ENCODE measurements around the gene CXCR4.
"Not testable (repeated sequence)": the region's sequence is repeated elsewhere in the genome, so short reads cannot be mapped to it uniquely, and the experiment has no call there.

CXCR4 gene

DNA sequence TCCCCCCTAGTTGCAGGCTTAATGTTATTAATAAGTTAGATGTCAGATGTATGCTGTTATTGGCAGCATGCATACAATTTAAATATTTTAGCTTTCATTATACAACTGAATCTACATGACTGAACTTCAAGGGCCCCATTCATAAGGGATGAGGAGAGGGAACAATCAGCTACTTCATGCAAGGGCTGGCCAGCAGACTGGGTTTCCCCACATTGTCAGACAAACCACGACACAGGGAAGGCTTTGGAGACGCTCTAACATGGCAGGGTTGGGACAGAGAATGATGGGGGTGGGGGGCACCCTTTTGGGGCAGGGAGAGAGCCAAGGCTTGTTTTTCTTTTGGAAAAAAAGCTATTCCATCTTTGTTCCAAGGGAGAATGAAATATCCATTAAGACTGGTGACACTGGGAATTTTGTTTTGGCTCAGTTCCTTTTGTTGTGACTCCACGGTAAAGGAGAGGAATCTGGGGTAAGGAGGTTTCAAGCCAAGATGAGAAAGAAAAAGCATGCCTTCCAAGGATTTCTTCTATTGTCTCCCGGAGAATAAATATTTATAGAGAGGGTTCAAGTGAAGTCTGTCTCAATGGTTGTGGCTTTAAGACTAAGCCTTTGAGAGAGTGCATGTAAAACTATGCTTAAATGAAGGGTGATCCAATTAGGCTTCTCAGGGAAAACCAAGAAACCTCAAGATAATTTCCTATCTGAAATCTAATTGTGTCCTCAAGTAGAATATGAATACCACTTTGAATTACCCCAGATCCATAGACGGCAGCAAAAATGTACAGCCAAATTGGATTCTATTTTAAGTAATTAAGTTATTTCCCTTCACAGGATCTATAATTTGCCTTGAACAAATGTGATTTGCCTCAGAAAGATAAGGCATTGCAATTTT lies 5.4 kb downstream of the CXCR4 start:
- DNase-seq = no peak

DNA sequence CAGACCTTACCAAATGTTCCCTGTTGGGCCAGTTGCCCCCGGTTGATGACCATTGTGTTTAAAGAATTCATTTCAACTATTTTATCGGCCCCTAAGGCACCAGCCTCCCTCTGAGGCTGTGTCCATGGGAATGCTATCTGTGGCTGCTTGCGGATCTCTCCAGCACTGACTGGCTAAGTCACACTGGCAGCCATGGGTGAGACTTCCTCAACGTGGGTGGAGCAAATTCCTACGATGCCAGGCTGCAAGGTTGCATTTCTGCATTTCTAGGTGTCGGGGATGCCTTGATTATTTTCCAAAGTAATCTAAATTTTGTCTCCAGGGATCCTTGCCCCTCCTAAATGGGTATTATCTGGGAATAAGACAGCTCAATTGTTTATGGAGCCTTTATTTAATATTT lies 6.2 kb downstream of the CXCR4 start:
- no peak for DNase-seq

DNA sequence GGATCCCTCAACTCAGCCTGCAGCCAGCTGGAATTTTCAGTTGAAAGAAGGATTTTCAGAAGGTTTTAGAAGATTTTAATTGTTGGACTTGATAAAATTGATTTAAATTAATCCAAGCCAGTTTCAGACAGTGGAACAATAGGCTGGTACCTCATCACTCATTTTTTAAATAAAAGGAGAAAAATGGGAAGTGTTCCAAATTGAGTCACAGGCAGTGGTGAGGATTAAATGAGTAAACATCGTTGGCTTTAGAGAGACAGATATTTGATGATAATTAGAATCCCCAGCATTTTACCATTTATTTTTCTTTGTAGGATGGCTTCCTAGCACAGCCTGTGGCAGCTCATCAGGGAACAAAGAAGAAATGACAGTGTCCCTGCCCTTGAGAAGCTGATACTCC lies 7.4 kb downstream of the CXCR4 start:
- DNase-seq = no peak

DNA sequence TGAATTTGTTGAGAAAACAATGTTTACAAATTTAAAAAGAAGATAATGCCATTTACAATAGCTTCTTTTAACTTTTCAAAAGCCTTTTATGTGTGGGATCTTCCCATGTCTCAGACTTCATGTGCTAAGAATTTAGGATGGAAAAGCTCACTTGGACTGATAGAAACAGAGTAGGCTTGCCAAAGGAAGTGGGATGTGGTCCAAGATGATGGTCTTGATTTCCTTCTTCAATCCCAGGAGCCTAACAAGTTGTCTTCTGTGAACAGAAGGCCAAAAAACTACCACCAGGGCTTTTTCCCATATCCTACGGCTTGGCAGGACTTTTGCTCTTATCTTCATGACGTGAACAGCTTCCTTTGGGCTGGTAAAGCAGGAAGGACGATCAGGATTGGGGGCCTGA lies 9.5 kb downstream of the CXCR4 start:
- DNase-seq = no peak

DNA sequence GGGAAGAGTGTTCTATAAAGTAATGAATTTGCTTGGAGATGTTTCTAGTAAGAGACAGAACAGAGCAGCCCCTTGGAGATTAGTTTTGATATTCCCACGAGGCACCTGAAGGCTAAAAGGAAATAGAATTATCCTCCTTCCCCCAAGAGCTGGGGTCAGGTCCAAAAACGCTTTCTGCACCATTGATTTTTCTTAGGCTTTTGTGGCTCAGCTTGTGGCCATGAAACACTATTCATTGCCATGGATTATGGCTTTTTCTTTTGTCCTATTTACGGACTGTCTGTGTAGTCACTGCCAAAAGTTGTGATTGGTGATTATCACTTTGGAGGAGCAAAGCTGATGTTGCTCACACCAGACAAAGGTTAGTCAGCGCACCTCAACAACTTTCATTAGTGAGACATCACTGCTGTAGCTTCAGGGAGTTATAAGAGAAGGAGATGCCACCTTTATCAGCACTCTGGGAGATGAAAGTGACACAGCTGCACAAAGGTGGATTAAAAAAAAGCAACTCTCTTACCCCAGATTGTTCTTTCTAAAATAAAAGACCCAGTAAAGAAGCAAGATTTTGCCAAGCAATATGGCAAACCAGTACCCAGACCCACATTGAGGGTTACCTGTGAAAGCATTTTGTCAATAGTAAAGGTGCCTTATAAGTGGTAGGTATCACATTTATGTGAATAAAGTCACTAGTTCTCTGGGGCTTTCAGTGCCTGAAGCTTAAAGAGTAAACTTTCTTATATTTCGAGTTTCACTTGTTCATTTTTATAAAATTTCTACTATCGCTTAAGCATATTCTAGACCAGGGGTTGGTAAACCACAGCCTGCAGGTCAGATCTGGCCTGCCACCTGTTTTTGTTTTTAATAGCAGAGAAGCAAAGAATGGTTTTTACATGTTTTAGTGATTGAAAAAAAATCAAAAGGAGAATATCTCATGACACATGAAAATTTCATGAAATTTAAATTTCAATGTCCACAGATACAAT lies 10.6 kb downstream of the CXCR4 start:
- no peak for DNase-seq

DNA sequence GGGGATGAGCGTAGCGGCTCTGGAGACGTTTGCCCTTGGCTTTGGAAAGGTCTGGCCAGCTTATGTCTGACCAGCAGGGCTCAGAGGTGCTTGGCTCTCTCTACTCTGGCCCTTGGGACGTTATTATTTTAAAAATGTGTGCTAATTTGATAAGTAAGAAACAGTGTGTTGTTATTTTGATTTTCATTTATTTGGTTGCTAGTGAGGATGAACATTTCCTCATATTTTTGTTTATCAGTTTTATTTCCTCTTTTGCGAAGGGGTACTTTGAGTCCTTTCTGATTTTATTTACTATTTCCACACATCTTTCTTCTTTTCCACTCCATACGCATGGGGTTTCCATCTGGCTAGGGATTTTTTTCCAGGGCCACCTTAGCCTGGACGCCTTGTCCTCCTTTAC lies 11.4 kb downstream of the CXCR4 start:
- no peak for DNase-seq

DNA sequence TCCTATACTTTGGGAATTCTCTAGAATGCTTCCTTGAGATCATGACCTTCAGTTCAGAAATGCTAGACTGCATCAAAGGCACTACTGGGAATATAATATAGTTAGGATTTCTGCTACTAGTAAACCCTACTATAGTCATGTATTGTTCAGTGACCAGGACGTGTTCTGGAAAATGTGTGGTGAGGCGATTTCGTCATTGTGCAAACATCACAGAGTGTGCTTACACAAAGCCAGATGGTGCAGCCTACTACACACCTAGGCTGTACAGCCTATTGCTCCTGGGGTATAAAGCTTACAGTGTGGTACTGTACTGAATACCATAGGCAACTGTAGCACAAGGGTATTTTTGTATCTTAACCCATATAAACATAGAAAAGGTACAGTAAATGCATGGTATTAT lies 13.0 kb downstream of the CXCR4 start:
- no peak for DNase-seq

DNA sequence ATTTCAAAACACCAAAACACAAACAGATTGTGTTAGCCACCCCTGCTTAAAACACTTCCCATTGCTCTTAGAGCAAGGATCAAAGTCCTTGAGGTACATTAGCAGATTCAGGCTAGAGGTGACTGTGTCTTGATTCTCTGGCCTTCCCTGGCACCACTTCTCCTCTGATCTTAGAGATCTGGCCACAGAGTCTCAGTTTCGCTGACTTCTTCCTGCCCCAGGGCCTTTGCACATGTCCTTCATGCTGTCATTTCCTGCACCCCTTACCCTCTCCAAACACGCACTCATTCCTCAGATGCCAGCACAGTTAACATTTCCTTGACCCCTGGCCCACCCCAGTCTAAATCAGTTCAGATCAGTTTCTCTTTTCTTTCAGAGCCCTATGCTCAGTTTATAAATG lies 16.9 kb downstream of the CXCR4 start:
- no peak for DNase-seq

DNA sequence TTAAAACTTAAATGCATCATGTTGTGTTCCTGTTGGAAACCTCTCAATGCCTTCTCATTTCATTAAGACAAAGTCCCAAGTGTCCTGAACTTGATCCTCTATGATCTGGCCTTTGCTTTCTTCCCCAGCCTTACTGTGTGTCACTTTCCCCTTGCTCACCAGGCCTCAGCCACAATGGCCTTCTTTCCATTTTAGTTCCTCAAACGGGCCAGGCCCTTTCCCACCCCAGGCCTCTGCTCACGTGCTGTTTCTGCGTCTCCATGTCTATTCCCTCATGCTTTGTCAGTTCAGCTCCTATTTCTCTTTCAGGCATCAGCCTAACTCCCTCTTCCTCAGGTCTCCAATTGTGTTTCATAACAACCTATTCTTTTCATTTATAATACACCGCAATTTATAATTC lies 19.5 kb downstream of the CXCR4 start:
- no peak for DNase-seq

DNA sequence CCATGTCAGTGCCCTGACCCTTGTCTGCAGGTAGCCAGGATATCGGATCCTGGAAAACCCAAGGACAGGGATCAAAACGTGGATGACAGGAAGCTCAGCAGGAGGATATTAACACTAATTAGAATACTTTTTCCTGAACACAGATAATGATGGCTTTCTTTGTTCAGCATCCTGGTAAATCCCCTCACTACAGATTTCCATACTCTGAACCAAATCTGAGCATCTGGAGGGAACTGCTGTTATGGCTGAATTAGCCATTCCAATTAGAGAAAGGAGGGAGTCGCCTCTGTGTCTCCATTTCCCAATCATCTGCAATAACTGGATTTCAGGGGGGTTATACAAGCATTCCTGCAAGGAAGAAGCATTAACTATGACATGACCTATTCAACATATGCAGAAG lies 24.4 kb downstream of the CXCR4 start:
- no peak for DNase-seq

DNA sequence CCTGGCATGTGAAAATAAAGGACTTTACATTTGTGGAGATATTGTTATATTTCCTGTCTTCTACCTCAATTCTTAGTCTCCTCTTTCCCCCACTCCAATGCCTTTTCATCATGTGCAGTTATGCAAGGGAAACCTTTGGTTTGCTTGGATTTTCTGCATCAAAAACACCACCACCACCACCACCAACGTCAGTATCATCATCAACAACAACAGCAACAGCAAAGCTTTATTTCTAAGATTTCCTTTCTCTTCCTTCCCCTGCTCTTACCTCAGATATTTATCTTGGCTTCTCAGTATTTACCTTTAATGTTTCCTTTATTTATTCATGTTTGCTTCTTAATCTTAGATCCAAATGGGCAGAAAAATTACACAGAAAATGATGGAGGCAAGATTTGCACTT lies 26.1 kb downstream of the CXCR4 start:
- DNase-seq = no peak

DNA sequence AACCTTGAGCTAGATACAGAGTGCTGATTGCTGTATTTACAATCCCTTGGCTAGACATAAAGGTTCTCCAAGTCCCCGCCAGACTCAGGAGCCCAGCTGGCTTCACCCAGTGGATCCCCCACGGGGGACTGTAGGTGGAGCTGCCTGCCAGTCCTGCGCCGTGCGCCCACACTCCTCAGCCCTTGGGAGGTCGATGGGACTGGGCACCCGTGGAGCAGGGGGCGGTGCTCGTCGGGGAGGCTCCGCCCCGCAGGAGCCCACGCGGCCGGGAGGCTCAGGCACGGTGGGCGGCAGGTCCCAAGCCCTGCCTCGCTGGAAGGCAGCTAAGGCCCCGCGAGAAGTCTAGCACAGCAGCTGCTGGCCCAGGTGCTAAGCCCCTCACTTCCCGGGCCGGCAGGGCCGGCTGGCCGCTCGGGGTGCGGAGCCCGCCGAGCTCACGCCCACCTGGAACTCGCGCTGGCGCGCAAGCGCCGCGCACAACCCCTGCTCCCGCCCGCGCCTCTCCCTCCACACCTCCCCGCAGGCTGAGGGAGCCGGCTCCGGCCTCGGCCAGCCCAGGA lies 30.0 kb downstream of the CXCR4 start:
- not testable (repeated sequence) for DNase-seq

DNA sequence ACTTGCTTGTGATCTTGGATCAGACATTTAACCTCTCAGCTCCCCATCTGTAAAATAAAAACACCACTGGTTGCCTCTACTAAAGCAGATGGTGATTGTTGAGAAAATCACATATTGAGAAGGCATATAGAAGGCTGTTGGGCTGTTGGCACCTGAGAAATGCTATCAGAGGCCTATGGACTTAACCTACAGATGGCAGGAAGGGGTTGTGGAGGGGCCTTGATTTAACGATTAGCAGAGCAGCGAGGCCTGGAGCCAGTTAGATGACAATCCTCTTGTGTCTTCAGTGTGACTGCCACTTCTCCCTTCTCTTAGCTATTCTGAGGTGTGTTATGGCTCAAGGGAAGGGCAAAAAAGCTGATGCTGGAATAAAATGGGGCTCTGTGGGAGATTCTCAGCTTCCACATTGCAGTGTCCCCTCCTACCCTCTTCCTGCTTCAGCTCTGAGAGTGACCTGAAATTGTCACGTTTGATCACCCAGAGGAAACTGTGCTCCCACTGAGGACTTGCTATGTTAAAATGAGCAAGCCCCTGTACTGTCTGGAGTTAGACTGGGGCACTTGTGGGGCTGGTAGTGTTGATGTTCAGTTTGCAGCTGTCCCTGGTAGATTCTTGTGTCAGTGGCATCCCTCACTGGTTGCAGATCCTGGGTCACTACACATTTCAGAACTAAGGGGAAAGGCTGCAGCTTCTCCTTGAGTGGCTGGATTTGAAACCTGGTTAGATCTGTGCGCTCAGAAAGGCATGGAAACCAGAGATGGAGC lies 31.5 kb downstream of the CXCR4 start:
- DNase-seq = no peak

DNA sequence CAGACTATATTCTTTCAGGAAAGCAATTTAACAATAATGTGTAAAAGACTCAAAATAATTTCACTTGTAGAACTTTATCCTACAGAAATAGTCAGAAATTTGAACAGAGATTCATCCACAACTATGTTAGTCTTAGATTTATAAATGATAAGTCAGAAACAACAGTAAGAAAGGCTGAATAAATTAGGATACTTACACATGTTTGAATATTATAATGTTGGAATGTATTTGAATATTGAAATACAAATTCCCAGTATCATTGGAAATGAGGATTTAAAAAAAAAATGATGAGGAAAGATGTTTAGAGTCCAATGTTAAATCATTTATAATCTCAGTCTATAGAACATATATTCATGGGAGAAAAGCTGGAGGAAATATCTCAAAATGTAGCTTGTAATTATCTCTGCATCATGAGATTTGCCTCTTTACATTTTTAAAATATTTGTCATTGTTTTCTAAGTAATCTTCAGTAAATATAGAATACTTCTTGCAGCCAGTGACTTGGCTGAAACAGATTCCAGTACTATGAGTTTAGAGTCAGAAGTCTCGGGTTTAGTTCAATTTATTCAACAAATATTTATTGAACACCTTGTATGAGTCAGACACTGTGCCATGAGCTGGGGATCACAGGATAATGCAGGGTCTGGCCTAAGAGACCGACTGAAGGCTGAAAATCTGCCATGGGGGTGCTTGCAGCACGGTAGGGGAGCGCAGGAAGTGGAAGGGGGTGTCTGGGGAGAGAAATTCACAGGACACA lies 32.3 kb downstream of the CXCR4 start:
- no peak for DNase-seq

DNA sequence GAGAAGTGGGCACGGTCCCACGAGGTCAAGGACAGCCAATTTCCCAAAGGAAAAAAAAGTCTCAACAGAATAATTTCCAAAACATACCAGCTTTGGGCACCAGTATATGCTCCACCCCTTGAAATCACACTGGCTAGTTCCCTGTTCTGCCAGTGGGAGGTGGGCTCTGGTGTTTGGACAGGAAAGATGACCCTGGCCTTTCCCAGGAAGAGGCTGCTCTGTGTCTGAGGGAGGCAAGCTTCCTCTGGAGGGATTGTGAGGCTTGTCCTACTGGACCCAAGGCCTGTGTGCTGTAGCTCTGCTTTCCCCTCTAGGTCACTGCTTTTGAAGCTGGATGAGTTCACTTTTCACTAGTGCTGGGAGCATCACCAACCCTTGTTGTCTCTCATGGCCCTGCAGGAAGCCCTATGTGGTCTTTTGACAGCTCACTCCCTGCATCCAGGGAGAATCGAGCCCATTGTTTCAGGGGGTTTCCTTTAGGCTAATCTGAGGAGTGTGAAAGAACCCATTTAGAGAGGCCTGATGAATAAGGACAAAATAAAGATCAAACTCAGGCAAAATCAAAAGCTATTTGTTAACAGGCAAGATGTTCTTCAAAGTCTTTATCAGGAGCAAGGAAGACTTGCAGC lies 36.3 kb downstream of the CXCR4 start:
- DNase-seq = no peak

DNA sequence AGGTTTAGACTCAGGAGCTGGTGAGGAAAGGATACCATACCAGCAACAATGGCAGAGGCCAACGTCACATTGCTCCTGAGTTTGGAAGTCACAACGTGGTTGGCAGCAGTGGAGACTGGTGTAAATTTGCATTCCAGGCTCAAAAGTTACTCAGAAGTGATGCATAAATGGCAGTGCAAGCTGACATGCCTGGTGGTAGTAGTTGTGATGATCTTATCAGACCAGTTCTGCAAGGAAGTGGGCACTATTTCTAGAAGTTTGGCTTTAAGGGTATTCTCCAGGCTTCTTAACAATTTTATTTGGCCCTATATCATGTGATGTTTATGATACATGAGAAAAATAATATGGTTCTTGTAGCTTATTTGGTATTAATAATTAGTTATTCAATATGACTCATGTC lies 37.8 kb downstream of the CXCR4 start:
- no peak for DNase-seq

DNA sequence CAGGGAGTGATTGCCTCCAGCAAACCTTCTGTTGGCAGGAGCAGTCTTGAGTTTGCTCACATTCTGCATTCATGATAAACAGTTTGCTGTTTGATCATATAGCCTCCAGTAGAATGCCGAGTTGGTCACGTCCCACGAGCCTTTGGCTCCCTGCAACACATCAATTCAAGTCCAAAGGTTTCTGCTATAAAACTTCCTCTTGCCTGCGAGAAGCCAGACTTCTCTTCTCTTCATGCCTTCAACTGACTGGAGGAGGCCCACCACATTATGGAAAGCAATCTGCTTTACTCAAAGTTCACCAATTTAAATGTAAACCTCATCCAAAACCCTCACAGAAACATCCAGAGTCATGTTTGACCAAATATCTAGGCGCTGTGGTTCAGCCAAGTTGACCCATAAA lies 40.8 kb downstream of the CXCR4 start:
- DNase-seq = no peak

DNA sequence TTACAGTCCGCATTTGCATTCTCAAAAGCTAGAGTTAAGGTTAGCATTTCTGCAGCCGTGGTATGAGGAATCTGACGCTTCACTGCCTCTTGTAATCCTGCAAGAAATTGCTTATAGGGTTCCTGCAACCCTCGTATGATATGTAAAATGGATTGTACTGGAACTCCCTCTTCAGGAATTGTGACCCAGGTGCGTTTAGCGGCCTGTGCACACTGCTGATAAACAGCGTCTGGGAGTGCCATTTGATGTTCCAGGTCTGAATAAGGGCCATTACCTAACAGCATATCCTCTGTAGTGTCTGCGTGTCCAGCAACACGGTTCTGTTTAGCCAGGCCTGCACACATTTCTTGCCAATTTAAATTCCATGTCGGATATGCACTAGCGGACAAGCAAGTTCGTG lies 42.5 kb downstream of the CXCR4 start:
- DNase-seq = no peak

DNA sequence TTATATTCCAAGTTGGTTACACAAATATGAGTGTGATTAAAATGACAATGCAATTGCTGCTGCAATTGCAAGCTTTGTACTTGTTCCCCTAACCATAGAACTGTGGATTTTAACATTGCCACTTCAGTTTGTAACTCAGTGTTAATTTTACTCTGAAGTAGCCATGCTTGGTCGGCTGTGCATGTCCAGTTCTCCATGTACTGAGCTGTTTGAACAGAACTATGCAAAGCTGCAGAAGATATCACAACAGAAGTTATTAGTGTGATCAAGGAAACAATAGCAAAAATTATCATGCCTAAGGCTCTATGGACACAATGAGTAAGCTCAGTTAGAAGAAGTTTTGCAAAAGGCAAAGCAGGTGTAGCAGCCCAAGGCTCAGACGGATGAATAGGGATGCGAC lies 45.3 kb downstream of the CXCR4 start:
- no peak for DNase-seq

DNA sequence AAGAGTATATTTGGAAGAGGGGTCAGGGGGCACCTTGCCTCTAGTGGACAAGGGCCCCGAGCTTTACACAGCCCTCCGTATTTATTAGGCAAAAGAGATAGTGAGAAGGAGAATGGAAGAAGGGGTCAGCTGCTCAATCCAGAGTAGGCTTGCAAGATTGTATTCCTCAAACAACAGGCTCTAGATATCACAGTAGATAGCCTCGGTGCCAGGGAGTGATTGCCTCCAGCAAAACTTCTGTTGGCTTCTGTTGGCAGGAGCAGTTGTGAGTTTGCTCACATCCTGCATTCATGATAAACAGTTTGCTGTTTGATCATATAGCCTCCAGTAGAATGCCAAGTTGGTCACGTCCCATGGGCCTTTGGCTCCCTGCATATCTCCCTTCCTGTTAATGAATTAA lies 46.1 kb downstream of the CXCR4 start:
- DNase-seq = not testable (repeated sequence)

DNA sequence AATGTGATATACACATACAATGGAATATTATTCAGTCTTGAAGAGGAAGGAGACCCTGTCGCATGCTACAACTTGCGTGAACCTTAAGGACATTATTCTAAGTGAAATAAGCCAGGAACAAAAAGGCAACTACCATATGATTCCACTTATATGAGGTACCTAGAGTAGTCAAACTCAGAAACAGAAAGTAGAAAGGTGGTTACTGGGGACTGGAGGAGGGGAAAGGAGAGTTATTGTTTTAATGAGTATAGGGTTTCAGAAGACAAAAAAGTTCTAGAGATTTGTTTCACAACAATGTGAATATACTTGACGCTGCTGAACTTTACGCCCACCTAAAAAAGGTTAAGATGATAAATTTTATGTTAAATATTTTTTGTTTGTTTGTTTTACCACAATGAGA lies 47.0 kb downstream of the CXCR4 start:
- DNase-seq = no peak

DNA sequence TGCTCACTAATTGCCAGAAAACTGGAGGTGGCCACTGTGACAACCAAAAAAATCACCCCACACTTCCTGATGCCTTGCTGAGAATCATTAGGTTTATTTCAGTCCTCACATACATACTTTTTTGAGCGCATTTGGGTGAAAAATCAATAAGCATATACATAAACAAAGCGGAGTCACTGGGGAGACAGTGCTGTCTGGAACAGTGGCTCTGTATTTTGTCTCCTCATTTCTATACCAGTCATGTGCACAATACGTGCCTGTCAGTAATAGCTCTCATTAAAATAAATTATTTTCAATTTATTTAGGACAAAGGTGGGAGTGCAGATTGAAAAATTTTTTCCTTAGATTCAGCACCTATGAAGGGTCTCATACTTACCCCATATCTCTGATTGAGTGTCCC lies 48.2 kb downstream of the CXCR4 start:
- DNase-seq = no peak
